GM12878 (cell line): Measurements from ENCODE around the gene MS4A4E. TPM values are rescaled to one million over a fixed set of nuclear protein-coding genes. Genes with fewer than 3 reads are reported as not detected.
A peak's percentile ranks its signal among the peaks of the same experiment; 100 is the strongest.

ENCODE experiments used
- BACH1 ChIP-seq: fragments of 450-650 bp; IDR thresholded peaks from 2 replicates; pipeline ENCODE4 v1.6.1; 2017; ENCODE audit warnings: mild to moderate bottlenecking, borderline replicate concordance
- CBFB ChIP-seq: IDR thresholded peaks from 2 replicates; pipeline ENCODE4 v1.6.1; 2016; ENCODE audit warnings: antibody characterized with exemption, low read depth
- CBX5 ChIP-seq: sonication (generic); IDR thresholded peaks from 2 replicates; pipeline ENCODE4 v1.6.1; 2016; ENCODE audit warnings: low read depth, moderate library complexity, mild to moderate bottlenecking, inconsistent platforms
- CHD1 ChIP-seq: IDR thresholded peaks from 2 replicates; pipeline ENCODE4 v1.6.1; 2012; ENCODE audit warnings: low read depth, low read length, improper control_type of control experiment
- EGR1 ChIP-seq, 2 experiments: IDR thresholded peaks; 1 replicate in 1 of 2; 2 replicates in 1 of 2; pipeline ENCODE4 v1.6.1; 2011 to 2012; ENCODE audit warnings: low read depth in 2 of 2, low read length in 2 of 2, borderline replicate concordance in 1 of 2, mild to moderate bottlenecking in 1 of 2, moderate library complexity in 1 of 2
- GATAD2B ChIP-seq: fragments of 450-650 bp; conservative IDR thresholded peaks from 2 replicates; pipeline ENCODE4 v1.6.1; 2017; ENCODE audit warnings: low read depth, mild to moderate bottlenecking, moderate library complexity
- HDAC6 ChIP-seq: fragments of 200-600 bp; sonication (generic); IDR thresholded peaks from one replicate; pipeline ENCODE4 v1.8.0; 2017; ENCODE audit warnings: antibody characterized with exemption; ENCODE audit not compliant: unreplicated experiment
- KAT2A ChIP-seq: conservative IDR thresholded peaks from 2 replicates; pipeline ENCODE4 v1.6.1; 2011; ENCODE audit warnings: low read depth, low read length; ENCODE audit not compliant: control insufficient read depth
- MAX ChIP-seq: IDR thresholded peaks from 2 replicates; pipeline ENCODE4 v1.6.1; 2012; ENCODE audit warnings: low read depth, low read length, improper control_type of control experiment
- MTA2 ChIP-seq: fragments of 450-650 bp; IDR thresholded peaks from 2 replicates; pipeline ENCODE4 v1.6.1; 2016; ENCODE audit warnings: low read depth, mild to moderate bottlenecking, moderate library complexity
- MYC ChIP-seq: IDR thresholded peaks from 2 replicates; pipeline ENCODE4 v1.6.1; 2011; ENCODE audit warnings: mild to moderate bottlenecking, low read length, moderate library complexity, inconsistent platforms; ENCODE audit not compliant: insufficient read depth, insufficient replicate concordance, insufficient read length, severe bottlenecking
- NBN ChIP-seq: fragments of 450-650 bp; IDR thresholded peaks from 2 replicates; pipeline ENCODE4 v1.6.1; 2016
- NR2F1 ChIP-seq: fragments of 450-650 bp; conservative IDR thresholded peaks from 2 replicates; pipeline ENCODE4 v1.6.1; 2017; ENCODE audit warnings: mild to moderate bottlenecking
- PML ChIP-seq: IDR thresholded peaks from 2 replicates; pipeline ENCODE4 v1.6.1; 2012; ENCODE audit warnings: low read length, inconsistent platforms
- RELA ChIP-seq: fragments of 450-650 bp; IDR thresholded peaks from 2 replicates; pipeline ENCODE4 v1.8.0; 2014; ENCODE audit warnings: borderline replicate concordance; ENCODE audit not compliant: partially characterized antibody
- SMARCA5 ChIP-seq: fragments of 450-650 bp; IDR thresholded peaks from 2 replicates; pipeline ENCODE4 v1.6.1; 2017; ENCODE audit warnings: mild to moderate bottlenecking
- SMC3 ChIP-seq: IDR thresholded peaks from 2 replicates; pipeline ENCODE4 v1.6.1; 2011; ENCODE audit warnings: low read length, improper control_type of control experiment, borderline replicate concordance
- SP1 ChIP-seq: IDR thresholded peaks from one replicate; pipeline ENCODE4 v1.6.1; 2011; ENCODE audit warnings: low read depth, low read length
- SRF ChIP-seq, 2 experiments: IDR thresholded peaks; 2 replicates each; pipeline ENCODE4 v1.6.1; 2011; ENCODE audit warnings: low read depth in 2 of 2, low read length in 2 of 2, mild to moderate bottlenecking in 1 of 2, moderate library complexity in 1 of 2
- TCF7 ChIP-seq: IDR thresholded peaks from 2 replicates; pipeline ENCODE4 v1.6.1; 2014; ENCODE audit warnings: antibody characterized with exemption, borderline replicate concordance
- ZBED1 ChIP-seq: IDR thresholded peaks from 2 replicates; pipeline ENCODE4 v1.6.1; 2016; ENCODE audit warnings: borderline replicate concordance
- ZBTB11 ChIP-seq: fragments of 450-650 bp; formaldehyde crosslinking; IDR thresholded peaks from 2 replicates; pipeline ENCODE4 v1.5.0; 2022; ENCODE audit warnings: mild to moderate bottlenecking, missing genetic modification characterization
- ZBTB40 ChIP-seq: fragments of 450-650 bp; IDR thresholded peaks from 2 replicates; pipeline ENCODE4 v1.6.1; 2016; ENCODE audit warnings: mild to moderate bottlenecking, moderate library complexity, borderline replicate concordance
- ZNF274 ChIP-seq: IDR thresholded peaks from one replicate; pipeline ENCODE4 v1.8.0; 2011; ENCODE audit not compliant: insufficient read length, insufficient read depth
- polyA plus RNA-seq, 11 experiments: library from polyadenylated mRNA; depleted of rRNA in 4 of 11; unstranded in 6 of 11; stranded (reverse) in 5 of 11; fragments of >200 nt; fragmentation: Nextera tagmentation in 4 of 11; fragmentation: Illumina TruSeq in 1 of 11; extraction: Ambion mirVana in 4 of 11; extraction: Trizol in 1 of 11; gene quantifications; 1 replicate in 1 of 11; 2 replicates in 10 of 11; pipeline versions ENCODE4 v1.2.1 to v1.2.3, GENCODE V29; 2011 to 2016; ENCODE audit warnings: inconsistent platforms in 2 of 11, missing spikeins in 2 of 11, low read depth in 1 of 11
- total RNA-seq, 4 experiments: library from RNA; depleted of rRNA in 3 of 4; stranded (reverse); fragments of >200 nt in 3 of 4; fragmentation: Illumina TruSeq in 1 of 4; extraction: Trizol in 1 of 4; gene quantifications; 2 replicates each; pipeline versions ENCODE4 v1.2.1 to v1.2.3, GENCODE V29; 2013 to 2021
- TF ChIP-seq, protein P1 (sequence below): fragments of 450-650 bp; IDR thresholded peaks from 2 replicates; pipeline ENCODE4 v1.6.1; 2017; ENCODE audit warnings: low read depth, mild to moderate bottlenecking, moderate library complexity

MS4A4E gene
- total and polyA plus RNA-seq, 10 of the 15 experiments (the other 5 are each of a cell fraction or from before 2014, with no cell fraction given): 0.06 to 0.92 (median 0.45) TPM; not detected in 3

DNA sequence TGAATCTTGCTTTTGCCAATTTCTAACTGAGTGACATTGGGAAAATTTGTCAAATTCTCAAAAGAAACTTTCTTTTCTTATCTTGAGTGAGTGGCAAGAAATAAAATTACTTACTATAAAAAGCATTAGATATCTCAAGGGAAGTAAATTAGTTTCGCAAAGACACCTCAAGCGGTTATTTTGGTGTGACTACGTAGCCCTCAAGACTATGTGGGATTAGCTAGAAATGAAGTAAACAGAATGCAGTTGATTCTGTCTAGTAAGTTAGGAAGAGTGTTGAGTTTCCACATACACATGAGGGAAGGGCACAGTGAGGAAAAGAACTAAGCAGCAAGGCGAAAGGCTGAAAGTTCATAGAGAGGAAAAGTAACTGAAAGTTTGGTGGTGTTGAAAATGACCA, 31.7 kb downstream of the MS4A4E start (continued):
- TF ChIP-seq ZBTB40 (no peak), ZNF274 (no peak), ZBTB11 (CRISPR knock-in tag) (no peak), CBX5 (no peak), MTA2 (peak; percentile 50), CHD1 (no peak), TCF7 (no peak), SRF (IDR thresholded peaks at IDR 0.05; ENCODE audit: low read depth in 2 of 2, low read length in 2 of 2) (no peak), ZBED1 (no peak), NBN (0 out of 2 replicates have a peak, but pooled peaks have one; percentile 20), PML (no peak), SMC3 (no peak), EGR1 (IDR thresholded peaks at IDR 0.05; ENCODE audit: borderline replicate concordance in 1 of 2, low read depth in 2 of 2, low read length in 2 of 2) (no peak), BACH1 (no peak), GATAD2B (no peak), SP1 (no peak), SMARCA5 (no peak), RELA (no peak), KAT2A (no peak), MAX (no peak), HDAC6 (no peak), MYC (no peak), CBFB (no peak), NR2F1 (no peak)
- TF ChIP-seq, protein P1, sequence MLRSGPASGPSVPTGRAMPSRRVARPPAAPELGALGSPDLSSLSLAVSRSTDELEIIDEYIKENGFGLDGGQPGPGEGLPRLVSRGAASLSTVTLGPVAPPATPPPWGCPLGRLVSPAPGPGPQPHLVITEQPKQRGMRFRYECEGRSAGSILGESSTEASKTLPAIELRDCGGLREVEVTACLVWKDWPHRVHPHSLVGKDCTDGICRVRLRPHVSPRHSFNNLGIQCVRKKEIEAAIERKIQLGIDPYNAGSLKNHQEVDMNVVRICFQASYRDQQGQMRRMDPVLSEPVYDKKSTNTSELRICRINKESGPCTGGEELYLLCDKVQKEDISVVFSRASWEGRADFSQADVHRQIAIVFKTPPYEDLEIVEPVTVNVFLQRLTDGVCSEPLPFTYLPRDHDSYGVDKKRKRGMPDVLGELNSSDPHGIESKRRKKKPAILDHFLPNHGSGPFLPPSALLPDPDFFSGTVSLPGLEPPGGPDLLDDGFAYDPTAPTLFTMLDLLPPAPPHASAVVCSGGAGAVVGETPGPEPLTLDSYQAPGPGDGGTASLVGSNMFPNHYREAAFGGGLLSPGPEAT: no peak
